Keratinocyte (primary cell): ENCODE results near the gene MAGEA4. TPM values are rescaled to one million over a fixed set of nuclear protein-coding genes. Genes with fewer than 3 reads are reported as not detected.

Experiments
- DNase-seq: peaks from one replicate; pipeline ENCODE4 v3.0.0-alpha.2; 2011; ENCODE audit warnings: low read depth, missing footprints, low spot score
- FAIRE-seq: peaks from 2 replicates; lab custom pipeline; 2011; peaks lifted over from hg19 to GRCh38; lab: Jason Lieb, UNC
- H2AFZ ChIP-seq: 2 replicates; pipeline ENCODE4 v1.6.0; 2012; ENCODE audit warnings: low read length, control low read depth, inconsistent platforms; ENCODE audit not compliant: control insufficient read depth
- H3K27ac ChIP-seq: 2 replicates; pipeline ENCODE4 v1.5.1; 2011; ENCODE audit warnings: low read length; ENCODE audit not compliant: control insufficient read depth, insufficient read depth
- H3K27me3 ChIP-seq: 3 replicates; pipeline ENCODE4 v1.6.0; 2011; ENCODE audit warnings: low read length; ENCODE audit not compliant: control insufficient read depth, insufficient read depth; ENCODE audit errors: extremely low read depth
- H3K36me3 ChIP-seq, 2 experiments: 2 replicates in 1 of 2; 3 replicates in 1 of 2; pipeline ENCODE4 v1.5.1; 2011; ENCODE audit warnings: low read length in 2 of 2, mild to moderate bottlenecking in 1 of 2; ENCODE audit not compliant: control insufficient read depth in 2 of 2, insufficient read depth in 2 of 2; ENCODE audit errors: extremely low read depth in 1 of 2
- H3K4me1 ChIP-seq: 3 replicates; pipeline ENCODE4 v1.5.1; 2011; ENCODE audit warnings: low read length; ENCODE audit not compliant: control insufficient read depth, insufficient read depth; ENCODE audit errors: extremely low read depth
- H3K4me2 ChIP-seq: 3 replicates; pipeline ENCODE4 v1.6.0; 2011; ENCODE audit warnings: low read depth, low read length; ENCODE audit not compliant: control insufficient read depth, insufficient read depth; ENCODE audit errors: extremely low read depth
- H3K4me3 ChIP-seq, 3 experiments: fragments of 200-600 bp in 1 of 3; sonication (generic) in 1 of 3; 2 replicates in 2 of 3; 3 replicates in 1 of 3; pipeline ENCODE4 v1.5.1; 2011 to 2016; ENCODE audit warnings: low read length in 3 of 3, mild to moderate bottlenecking in 3 of 3, control low read depth in 2 of 3, inconsistent platforms in 1 of 3, low read depth in 1 of 3, mixed read lengths in 1 of 3, mixed run types in 1 of 3, moderate library complexity in 1 of 3; ENCODE audit not compliant: control insufficient read depth in 2 of 3, insufficient read depth in 2 of 3; ENCODE audit errors: extremely low read depth in 1 of 3
- H3K79me2 ChIP-seq: 2 replicates; pipeline ENCODE4 v1.6.0; 2012; ENCODE audit warnings: low read length; ENCODE audit not compliant: control insufficient read depth, insufficient read depth
- H3K9ac ChIP-seq: 3 replicates; pipeline ENCODE4 v1.6.0; 2011; ENCODE audit warnings: low read length; ENCODE audit not compliant: control insufficient read depth, insufficient read depth; ENCODE audit errors: extremely low read depth
- H3K9me1 ChIP-seq: 3 replicates; pipeline ENCODE4 v1.6.0; 2011; ENCODE audit warnings: low read length; ENCODE audit not compliant: control insufficient read depth, insufficient read depth; ENCODE audit errors: extremely low read depth
- H3K9me3 ChIP-seq: 2 replicates; pipeline ENCODE4 v1.5.1; 2012; ENCODE audit warnings: low read depth, low read length; ENCODE audit not compliant: control insufficient read depth
- H4K20me1 ChIP-seq: 3 replicates; pipeline ENCODE4 v1.6.0; 2011; ENCODE audit warnings: low read length; ENCODE audit not compliant: control insufficient read depth, insufficient read depth; ENCODE audit errors: extremely low read depth
- EZH2 ChIP-seq: IDR thresholded peaks from one replicate; pipeline ENCODE4 v1.6.1; 2012; ENCODE audit warnings: inconsistent platforms, mild to moderate bottlenecking, low read length, moderate library complexity
- dilution Hi-C: fragments of 300-500 bp; cut with MboI; formaldehyde crosslinking; loops from one replicate; pipeline ENCODE4 v1.7.0; 2020; ENCODE audit warnings: low sequenced_read_pairs; ENCODE audit not compliant: extremely low pct_ligation_motif_present
- polyA plus RNA-seq, 5 experiments: library from polyadenylated mRNA; depleted of rRNA in 3 of 5; stranded (reverse) in 3 of 5; stranded (forward) in 1 of 5; unstranded in 1 of 5; fragments of >200 nt; gene quantifications; 1 replicate in 1 of 5; 2 replicates in 3 of 5; 3 replicates in 1 of 5; pipeline versions ENCODE4 v1.2.1 to v1.2.3, GENCODE V29; 2011 to 2012; ENCODE audit warnings: missing spikeins in 2 of 5, low read depth in 1 of 5, low replicate concordance in 1 of 5
- TF ChIP-seq, protein P1 (sequence below), 3 experiments: IDR thresholded peaks in 1 of 3; conservative IDR thresholded peaks in 1 of 3; optimal IDR thresholded peaks in 1 of 3; 2 replicates in 2 of 3; 3 replicates in 1 of 3; pipeline versions ENCODE3 to v1.5.1; 2011; ENCODE audit warnings: low read length in 3 of 3, mild to moderate bottlenecking in 3 of 3, moderate library complexity in 2 of 3, control low read depth in 1 of 3, inconsistent platforms in 1 of 3; ENCODE audit not compliant: insufficient read depth in 2 of 3; ENCODE audit errors: extremely low read depth in 1 of 3

MAGEA4 gene
- polyA plus RNA-seq, 1 donor (not counting 4 experiments of a cell fraction or from before 2014, with no cell fraction given), result not detected

GRCh38 chrX:151966236-151966635 is 53.5 kb downstream of the MAGEA4 start:
- no peak for FAIRE-seq
- no peaks in the 10 kb centered on the region for H3K27me3 ChIP-seq
- no peak overlapping the region for H2AFZ ChIP-seq
- no peaks in the 10 kb centered on the region for H3K79me2 ChIP-seq
- no peak overlapping the region for H3K4me3 ChIP-seq
- peaks cover 0 to 8% of the 10 kb centered on the region in 2 experiments for H3K36me3 ChIP-seq
- H3K4me1 ChIP-seq, result peaks cover 4% of the 10 kb centered on the region
- no peaks in the 10 kb centered on the region for H3K9me3 ChIP-seq
- no peak overlapping the region for H3K9ac ChIP-seq
- H3K4me2 ChIP-seq, result no peak overlapping the region
- no peak for TF ChIP-seq EZH2
- TF ChIP-seq, protein P1, sequence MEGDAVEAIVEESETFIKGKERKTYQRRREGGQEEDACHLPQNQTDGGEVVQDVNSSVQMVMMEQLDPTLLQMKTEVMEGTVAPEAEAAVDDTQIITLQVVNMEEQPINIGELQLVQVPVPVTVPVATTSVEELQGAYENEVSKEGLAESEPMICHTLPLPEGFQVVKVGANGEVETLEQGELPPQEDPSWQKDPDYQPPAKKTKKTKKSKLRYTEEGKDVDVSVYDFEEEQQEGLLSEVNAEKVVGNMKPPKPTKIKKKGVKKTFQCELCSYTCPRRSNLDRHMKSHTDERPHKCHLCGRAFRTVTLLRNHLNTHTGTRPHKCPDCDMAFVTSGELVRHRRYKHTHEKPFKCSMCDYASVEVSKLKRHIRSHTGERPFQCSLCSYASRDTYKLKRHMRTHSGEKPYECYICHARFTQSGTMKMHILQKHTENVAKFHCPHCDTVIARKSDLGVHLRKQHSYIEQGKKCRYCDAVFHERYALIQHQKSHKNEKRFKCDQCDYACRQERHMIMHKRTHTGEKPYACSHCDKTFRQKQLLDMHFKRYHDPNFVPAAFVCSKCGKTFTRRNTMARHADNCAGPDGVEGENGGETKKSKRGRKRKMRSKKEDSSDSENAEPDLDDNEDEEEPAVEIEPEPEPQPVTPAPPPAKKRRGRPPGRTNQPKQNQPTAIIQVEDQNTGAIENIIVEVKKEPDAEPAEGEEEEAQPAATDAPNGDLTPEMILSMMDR (optimal IDR thresholded peaks at IDR 0.05 in 1 of 3, IDR thresholded peaks at IDR 0.05 in 1 of 3, conservative IDR thresholded peaks at IDR 0.05 in 1 of 3; ENCODE audit: extremely low read depth in 1 of 3, insufficient read depth in 2 of 3, low read length in 3 of 3), result no peak
- no peaks in the 10 kb centered on the region for H4K20me1 ChIP-seq
- dilution Hi-C loops, result no loop called here
- no peak overlapping the region for H3K27ac ChIP-seq
- H3K9me1 ChIP-seq, result no peaks in the 10 kb centered on the region
- no peak for DNase-seq

- H3K4me2 ChIP-seq, result no peak overlapping the region
- no peaks in the 10 kb centered on the region for H3K27me3 ChIP-seq
- DNase-seq (no peak), FAIRE-seq (no peak)
- no peak overlapping the region for H3K27ac ChIP-seq
- H3K9ac ChIP-seq, result no peak overlapping the region
- H4K20me1 ChIP-seq, result no peaks in the 10 kb centered on the region
- dilution Hi-C loops, result no loop called here
- peaks cover 0 to 8% of the 10 kb centered on the region in 2 experiments for H3K36me3 ChIP-seq
- H3K9me3 ChIP-seq, result no peaks in the 10 kb centered on the region
- H3K9me1 ChIP-seq, result no peaks in the 10 kb centered on the region
- H3K4me3 ChIP-seq, result no peak overlapping the region
- H3K79me2 ChIP-seq, result peaks cover 16% of the 10 kb centered on the region
- TF ChIP-seq EZH2, result no peak
- TF ChIP-seq, protein P1 (optimal IDR thresholded peaks at IDR 0.05 in 1 of 3, IDR thresholded peaks at IDR 0.05 in 1 of 3, conservative IDR thresholded peaks at IDR 0.05 in 1 of 3; ENCODE audit: extremely low read depth in 1 of 3, insufficient read depth in 2 of 3, low read length in 3 of 3), result no peak
- H2AFZ ChIP-seq, result no peak overlapping the region
- peaks cover 12% of the 10 kb centered on the region for H3K4me1 ChIP-seq
Observed at GRCh38 chrX:151970027-151970426, 57.3 kb downstream of the MAGEA4 start.
